GM21515 (cell line): ENCODE measurements around the gene GCN1.
"Not testable (repeated sequence)": the region's sequence is repeated elsewhere in the genome, so short reads cannot be mapped to it uniquely, and the experiment has no call there.

ENCODE experiments used
- ATAC-seq: cut with Tn5 transposase; IDR thresholded peaks from one replicate; pipeline ENCODE4 v1.9.1; 2021; ENCODE audit not compliant: unreplicated experiment

The GCN1 gene

GRCh38 chr12:120213758-120214157, 19.2 kb upstream of the GCN1 start:
- ATAC-seq = no peak

- not testable (repeated sequence) for ATAC-seq
Observed at GRCh38 chr12:120213182-120213581, 18.7 kb upstream of the GCN1 start.

- ATAC-seq = no peak
Observed at GRCh38 chr12:120212301-120212700, 17.8 kb upstream of the GCN1 start.

DNA sequence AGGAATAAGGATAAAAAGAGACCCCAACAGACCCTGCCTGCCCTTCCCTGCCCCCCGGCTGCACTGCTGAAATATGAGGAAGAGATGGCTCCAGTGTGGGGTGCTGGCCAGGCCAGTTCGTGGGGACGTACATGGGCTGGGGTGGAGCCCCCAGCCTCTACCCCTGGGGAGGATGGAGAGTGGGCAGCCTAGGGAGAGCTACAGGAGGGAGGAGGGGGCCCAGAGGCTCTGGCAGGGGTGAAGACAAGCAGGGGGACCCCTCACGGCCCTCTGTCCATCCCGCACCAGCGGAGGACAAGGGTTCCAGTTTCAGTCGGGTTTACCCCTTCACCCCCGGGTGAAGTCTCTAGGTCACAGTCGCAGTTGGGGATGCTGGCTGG, 17.4 kb upstream of the GCN1 start:
- ATAC-seq = no peak

DNA sequence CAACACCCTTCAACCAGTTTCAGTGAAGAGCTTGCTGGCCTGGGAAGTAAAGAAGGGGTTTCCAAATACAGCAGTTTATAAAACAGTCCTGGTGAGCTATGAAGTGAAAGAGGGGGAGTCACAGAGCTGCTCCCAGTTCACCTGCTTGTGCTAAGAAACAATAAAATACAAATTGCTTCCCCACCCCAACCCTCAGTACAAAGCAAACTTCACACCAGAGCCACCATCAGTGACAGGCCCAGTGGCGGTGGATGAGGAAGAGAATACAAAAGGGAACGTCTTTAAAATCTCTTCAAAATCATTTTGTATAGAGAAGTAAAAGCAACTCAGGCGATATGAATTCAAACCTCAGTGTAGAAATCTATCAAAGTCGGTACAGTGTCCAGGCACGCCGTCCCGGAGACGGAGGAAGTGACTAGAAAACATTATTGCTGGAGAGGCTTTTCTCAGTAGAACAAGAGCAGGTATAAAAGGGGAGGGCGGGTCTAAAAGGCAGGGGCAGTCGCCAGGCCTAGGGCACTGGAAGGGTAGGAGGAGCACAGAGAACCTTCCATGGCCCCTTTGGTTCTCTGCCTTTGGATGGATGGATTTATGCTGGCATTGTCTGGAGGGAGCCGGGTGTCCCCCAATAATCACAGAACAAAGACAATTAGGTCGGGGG, 16.9 kb upstream of the GCN1 start:
- no peak for ATAC-seq

- ATAC-seq = no peak
Observed at GRCh38 chr12:120209851-120210250, 15.3 kb upstream of the GCN1 start.

DNA sequence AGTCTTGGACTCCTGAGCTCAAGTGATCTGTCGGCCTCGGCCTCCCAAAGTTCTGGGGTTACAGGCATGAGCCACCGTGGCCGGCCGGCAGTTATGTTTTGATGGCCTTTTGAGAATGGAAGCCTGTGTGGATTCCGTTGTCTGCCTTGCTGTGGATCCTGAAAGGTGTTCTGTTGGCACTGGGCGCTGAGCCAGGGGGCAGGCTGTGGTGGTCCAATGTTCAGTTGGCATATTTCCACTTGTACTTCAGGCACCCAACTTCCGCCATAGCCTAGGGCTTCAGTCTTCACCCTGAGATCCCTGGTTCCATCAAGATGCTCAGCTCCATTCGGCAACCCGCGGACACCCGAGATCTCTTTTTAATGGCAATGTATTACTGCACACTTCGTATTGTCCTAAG, 12.7 kb upstream of the GCN1 start:
- no peak for ATAC-seq

- ATAC-seq = not testable (repeated sequence)
Observed at GRCh38 chr12:120206781-120207180, 12.3 kb upstream of the GCN1 start.

DNA sequence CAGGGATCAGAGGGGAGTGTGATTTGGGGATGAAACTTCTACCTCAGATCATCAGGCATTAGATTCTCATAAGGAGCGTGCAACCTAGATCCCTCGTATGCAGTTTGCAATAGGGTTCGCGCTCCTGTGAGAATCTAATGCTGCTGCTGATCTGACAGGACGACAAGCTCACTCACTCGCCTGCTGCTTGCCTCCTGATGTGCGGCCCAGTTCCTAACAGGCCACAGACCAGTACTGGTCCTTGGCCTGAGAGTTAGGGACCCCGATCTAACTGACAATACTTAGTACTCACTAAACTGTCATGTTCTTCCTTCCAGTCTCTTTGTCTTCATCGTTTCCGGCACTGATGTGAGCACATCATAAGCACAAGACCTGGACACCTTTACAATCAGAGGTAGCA, 11.7 kb upstream of the GCN1 start:
- no peak for ATAC-seq

GRCh38 chr12:120204171-120204570, 9.7 kb upstream of the GCN1 start:
- no peak for ATAC-seq

- ATAC-seq = no peak
Observed at GRCh38 chr12:120200364-120200800, 5.9 kb upstream of the GCN1 start.

DNA sequence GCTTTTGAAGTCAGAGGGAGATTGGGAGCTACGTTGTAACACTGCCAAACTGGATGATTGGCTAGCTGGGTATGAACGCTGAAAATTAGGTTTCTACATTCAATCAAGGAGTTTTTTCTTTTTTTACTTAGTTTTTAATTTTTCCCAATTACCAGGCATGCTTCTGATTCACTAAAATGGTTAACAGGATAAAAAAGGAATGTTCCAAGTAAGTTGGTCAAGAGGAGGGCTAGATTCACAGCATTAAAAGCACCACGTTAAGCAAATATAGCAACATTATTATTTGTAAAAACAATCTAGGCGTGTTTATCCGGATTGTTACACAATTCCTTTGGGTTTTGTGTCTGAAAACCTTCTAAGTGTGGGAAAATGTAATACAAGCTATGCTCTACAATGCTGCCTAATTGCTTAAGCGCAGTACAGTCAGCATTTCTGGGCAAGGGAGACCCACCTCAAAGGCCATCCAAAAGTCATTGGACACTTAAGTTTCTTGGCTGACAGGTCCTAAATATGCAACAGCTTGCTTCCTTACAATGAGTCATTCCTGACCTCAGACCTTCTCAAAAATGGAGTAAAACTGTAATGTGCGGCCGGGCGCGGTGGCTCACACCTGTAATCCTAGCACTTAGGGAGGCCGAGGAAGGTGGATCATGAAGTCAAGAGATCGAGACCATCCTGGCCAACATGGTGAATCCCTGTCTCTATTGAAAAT, 5.2 kb upstream of the GCN1 start:
- ATAC-seq = no peak

DNA sequence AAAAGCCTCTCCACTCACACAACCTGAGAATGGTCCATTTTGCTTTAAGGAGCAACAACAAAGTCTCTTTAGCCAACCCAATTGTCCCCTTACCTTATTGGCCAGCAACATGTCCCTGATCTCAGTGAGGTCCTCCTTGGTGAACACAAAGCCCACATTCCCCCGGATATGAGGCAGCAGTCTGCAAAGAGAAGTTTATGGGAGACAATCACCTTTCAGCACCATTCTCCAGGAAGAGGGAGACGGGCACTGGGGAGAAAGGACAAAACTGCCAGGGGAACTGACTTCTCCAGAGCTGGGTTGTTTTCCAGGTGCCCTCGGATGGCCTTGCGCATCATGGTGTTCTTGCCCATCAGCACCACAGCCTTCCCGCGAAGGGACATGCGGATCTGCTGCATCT, 4.5 kb upstream of the GCN1 start:
- no peak for ATAC-seq

GRCh38 chr12:120197542-120197887, 3.0 kb upstream of the GCN1 start:
- ATAC-seq = no peak

GRCh38 chr12:120196817-120197541, 2.5 kb upstream of the GCN1 start:
- ATAC-seq = not testable (repeated sequence)

DNA sequence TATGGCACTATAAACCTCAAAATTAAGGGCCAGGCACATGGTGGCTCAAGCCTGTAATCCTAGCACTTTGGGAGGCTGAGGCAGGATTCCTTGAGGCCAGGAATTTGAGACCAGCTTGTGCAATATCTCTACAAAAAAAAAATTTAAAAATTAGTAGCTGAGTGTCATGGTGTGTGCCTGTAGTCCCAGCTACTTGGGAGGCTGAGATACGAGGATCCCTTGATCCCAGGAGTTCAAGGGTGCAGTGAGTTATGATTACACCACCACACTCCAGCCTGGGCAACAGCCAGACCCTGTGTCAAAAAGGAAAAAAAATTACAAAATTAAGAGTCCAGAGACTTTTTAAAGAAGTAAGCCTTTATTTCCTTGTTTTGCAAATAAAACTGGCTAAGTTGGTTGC, 1.8 kb upstream of the GCN1 start:
- no peak for ATAC-seq

DNA sequence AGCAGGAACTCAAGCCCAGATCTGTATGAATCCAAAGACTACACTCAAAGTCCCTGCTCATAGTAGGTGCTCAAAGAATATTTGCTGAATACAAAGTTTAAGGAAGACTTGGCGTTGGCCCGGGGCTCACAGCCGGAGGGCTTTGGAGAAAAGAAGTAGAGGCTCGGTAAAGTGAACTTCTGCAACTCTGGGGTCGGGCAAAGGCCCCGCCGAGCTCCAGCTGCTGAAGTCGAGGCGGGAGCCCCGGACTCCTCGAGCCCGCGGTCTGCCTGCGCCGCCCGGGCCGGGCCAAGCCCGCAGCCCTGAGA, 335 bp downstream of the GCN1 start:
- ATAC-seq = no peak

DNA sequence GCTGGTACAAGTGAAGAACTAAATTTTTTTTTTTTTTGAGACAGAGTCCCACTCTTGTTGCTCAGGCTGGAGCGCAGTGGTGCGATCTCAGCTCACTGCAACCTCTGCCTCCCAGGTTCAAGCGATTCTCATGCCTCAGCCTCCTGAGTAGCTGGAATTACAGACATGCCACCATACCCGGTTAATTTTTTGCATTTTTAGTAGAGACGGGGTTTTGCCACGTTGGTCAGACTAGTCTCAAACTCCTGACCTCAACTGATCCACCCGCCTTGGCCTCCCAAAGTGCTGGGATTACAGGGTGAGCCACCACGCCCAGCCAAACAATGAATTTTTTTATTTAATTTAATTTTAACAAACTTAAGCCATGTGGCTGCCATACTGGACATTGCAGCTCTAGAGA, 1.2 kb downstream of the GCN1 start:
- ATAC-seq = not testable (repeated sequence)

DNA sequence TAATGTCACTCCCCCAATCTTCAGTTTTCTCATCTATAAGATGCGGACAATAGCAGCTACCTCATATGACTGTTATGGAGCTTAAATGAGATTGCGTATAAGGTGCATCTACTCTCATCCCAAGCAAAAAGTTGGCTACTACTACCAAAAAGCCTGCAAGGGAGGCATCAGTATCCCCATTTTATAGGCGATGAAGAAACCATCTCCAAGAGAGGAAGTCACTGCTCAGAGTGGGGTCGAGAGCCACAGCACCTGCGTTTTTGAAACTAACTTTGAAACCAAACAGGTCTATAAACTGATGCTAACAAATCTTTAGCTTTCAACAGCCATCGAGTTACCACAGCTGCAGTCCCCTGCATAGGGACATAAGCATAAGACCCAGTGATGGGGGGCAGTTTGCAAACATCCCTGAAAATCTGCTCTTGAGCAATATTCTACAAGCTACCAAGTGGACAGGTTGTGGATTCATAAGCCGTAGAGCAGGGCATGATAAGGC, 3.5 kb downstream of the GCN1 start:
- ATAC-seq = no peak

GRCh38 chr12:120190386-120190785, 4.1 kb downstream of the GCN1 start:
- no peak for ATAC-seq

DNA sequence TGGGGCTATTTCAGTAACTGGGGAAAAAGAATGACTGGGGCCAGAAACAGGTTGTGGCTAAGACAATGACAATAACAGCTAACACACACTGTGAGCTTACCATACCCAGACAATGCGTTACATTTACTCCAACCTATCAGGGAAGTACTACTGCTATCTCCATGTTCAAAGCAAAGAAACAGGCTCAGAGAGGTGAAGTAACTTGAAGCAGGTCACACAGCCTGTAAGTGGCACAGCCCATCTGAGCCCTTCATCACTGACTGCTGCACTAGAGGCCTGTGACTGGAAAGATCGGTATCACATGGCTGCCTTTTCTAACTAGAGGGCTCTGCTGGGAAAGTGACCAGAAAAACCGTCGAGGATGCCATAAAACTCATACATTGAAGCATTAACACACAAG, 7.9 kb downstream of the GCN1 start:
- ATAC-seq = no peak

DNA sequence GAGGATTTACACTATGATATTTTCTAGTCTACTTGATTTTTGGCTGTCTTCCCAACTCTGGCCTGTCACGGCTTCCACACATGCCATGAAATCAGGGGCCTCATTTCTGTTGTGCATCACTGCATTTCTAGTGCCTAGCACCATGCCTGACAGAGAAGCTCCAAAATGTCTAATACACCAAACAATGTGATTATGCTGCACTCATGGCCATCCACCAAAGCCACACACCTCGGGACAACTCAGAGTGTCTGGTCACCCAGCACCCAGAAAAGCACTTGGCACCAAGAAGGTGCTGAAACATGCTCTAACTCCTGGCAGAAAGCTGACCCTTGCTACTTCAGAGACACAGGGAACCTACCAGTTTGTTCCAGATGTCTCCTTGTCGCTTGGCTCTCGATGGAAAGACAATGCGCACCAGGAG, 11.3 kb downstream of the GCN1 start:
- ATAC-seq = no peak
